H9 (cell line): ENCODE results near the gene SLC6A3. TPM values are rescaled to one million over a fixed set of nuclear protein-coding genes. Genes with fewer than 3 reads are reported as not detected.

Source experiments
- DNase-seq: peaks from one replicate; pipeline ENCODE4 v3.0.0-alpha.2; 2017
- H2AFZ ChIP-seq: one replicate; pipeline ENCODE4 v1.6.1; 2013; ENCODE audit warnings: mild to moderate bottlenecking, low read length, control low read depth, moderate library complexity
- H2AK5ac ChIP-seq: 2 replicates; pipeline ENCODE4 v1.6.1; 2013; ENCODE audit warnings: low read length, control low read depth, mixed read lengths; ENCODE audit not compliant: insufficient read length
- H2BK120ac ChIP-seq: one replicate; pipeline ENCODE4 v1.6.1; 2013; ENCODE audit warnings: low read depth, mild to moderate bottlenecking, low read length, control low read depth, inconsistent platforms; ENCODE audit not compliant: poor library complexity, severe bottlenecking
- H2BK12ac ChIP-seq: 2 replicates; pipeline ENCODE4 v1.6.1; 2013; ENCODE audit warnings: low read length, control low read depth, mixed read lengths, low read depth; ENCODE audit not compliant: insufficient read length
- H2BK15ac ChIP-seq: 2 replicates; pipeline ENCODE4 v1.6.1; 2013; ENCODE audit warnings: low read depth, low read length, control low read depth
- H2BK20ac ChIP-seq: one replicate; pipeline ENCODE4 v1.6.1; 2013; ENCODE audit warnings: low read depth, mild to moderate bottlenecking, low read length, control low read depth, inconsistent platforms; ENCODE audit not compliant: poor library complexity, severe bottlenecking
- H2BK5ac ChIP-seq: 2 replicates; pipeline ENCODE4 v1.6.1; 2013; ENCODE audit warnings: low read length, control low read depth, mixed read lengths; ENCODE audit not compliant: insufficient read length
- H3K14ac ChIP-seq: 2 replicates; pipeline ENCODE4 v1.6.1; 2013; ENCODE audit warnings: low read length, control low read depth; ENCODE audit not compliant: insufficient read depth
- H3K18ac ChIP-seq: 2 replicates; pipeline ENCODE4 v1.6.1; 2013; ENCODE audit warnings: low read depth, mild to moderate bottlenecking, mixed read lengths, low read length, control low read depth; ENCODE audit not compliant: insufficient read length
- H3K23ac ChIP-seq: 2 replicates; pipeline ENCODE4 v1.6.1; 2013; ENCODE audit warnings: low read length, control low read depth, mixed read lengths, low read depth; ENCODE audit not compliant: insufficient read length
- H3K23me2 ChIP-seq: 2 replicates; pipeline ENCODE4 v1.6.1; 2013; ENCODE audit warnings: low read depth, mild to moderate bottlenecking, mixed read lengths, low read length, control low read depth; ENCODE audit not compliant: insufficient read length, poor library complexity, severe bottlenecking
- H3K27ac ChIP-seq: 2 replicates; pipeline ENCODE4 v1.5.1; 2013; ENCODE audit warnings: low read length, control low read depth, mixed read lengths, low read depth; ENCODE audit not compliant: insufficient read length
- H3K27me3 ChIP-seq: 2 replicates; pipeline ENCODE4 v1.6.1; 2013; ENCODE audit warnings: low read length, control low read depth, inconsistent platforms; ENCODE audit not compliant: insufficient read depth
- H3K4ac ChIP-seq: 2 replicates; pipeline ENCODE4 v1.6.1; 2013; ENCODE audit warnings: low read depth, mild to moderate bottlenecking, control low read depth, inconsistent platforms, low read length, moderate library complexity
- H3K4me1 ChIP-seq: 2 replicates; pipeline ENCODE4 v1.6.1; 2013; ENCODE audit warnings: low read length, control low read depth, inconsistent platforms; ENCODE audit not compliant: insufficient read depth
- H3K4me2 ChIP-seq: 2 replicates; pipeline ENCODE4 v1.6.1; 2013; ENCODE audit warnings: low read length, control low read depth, mixed read lengths; ENCODE audit not compliant: insufficient read length, insufficient read depth
- H3K56ac ChIP-seq: 2 replicates; pipeline ENCODE4 v1.6.1; 2013; ENCODE audit warnings: low read depth, mild to moderate bottlenecking, mixed read lengths, low read length, control low read depth; ENCODE audit not compliant: insufficient read length
- H3K79me1 ChIP-seq: 2 replicates; pipeline ENCODE4 v1.6.1; 2013; ENCODE audit warnings: low read depth, mild to moderate bottlenecking, moderate library complexity, low read length, control low read depth, inconsistent platforms; ENCODE audit not compliant: insufficient read depth, poor library complexity, severe bottlenecking
- H3K79me2 ChIP-seq: 2 replicates; pipeline ENCODE4 v1.6.1; 2013; ENCODE audit warnings: low read length, control low read depth, inconsistent platforms; ENCODE audit not compliant: insufficient read depth
- H3K9ac ChIP-seq: 2 replicates; pipeline ENCODE4 v1.6.1; 2013; ENCODE audit warnings: low read length, control low read depth, mixed read lengths; ENCODE audit not compliant: insufficient read length; ENCODE audit errors: extremely low read depth
- H3K9me3 ChIP-seq: one replicate; pipeline ENCODE4 v1.6.1; 2013; ENCODE audit warnings: low read depth, low read length, inconsistent platforms; ENCODE audit not compliant: control insufficient read depth
- H3T11ph ChIP-seq: one replicate; pipeline ENCODE4 v1.6.1; 2013; ENCODE audit warnings: mild to moderate bottlenecking, low read length, control low read depth, inconsistent platforms
- H4K20me1 ChIP-seq: one replicate; pipeline ENCODE4 v1.6.1; 2013; ENCODE audit not compliant: control insufficient read depth, insufficient read length, insufficient read depth
- H4K5ac ChIP-seq: 2 replicates; pipeline ENCODE4 v1.6.1; 2013; ENCODE audit warnings: low read depth, mild to moderate bottlenecking, mixed read lengths, low read length, control low read depth; ENCODE audit not compliant: insufficient read length
- H4K8ac ChIP-seq: replicated peaks from 2 replicates; pipeline ENCODE4 v1.6.1; 2013; ENCODE audit warnings: low read length, control low read depth, mixed read lengths, low read depth; ENCODE audit not compliant: insufficient read length
- H4K91ac ChIP-seq: 2 replicates; pipeline ENCODE4 v1.6.1; 2013; ENCODE audit warnings: low read depth, mild to moderate bottlenecking, moderate library complexity, mixed read lengths, low read length, control low read depth; ENCODE audit not compliant: insufficient read length
- H3K27ac Mint-ChIP-seq, 3 experiments: 2 replicates in 2 of 3; 3 replicates in 1 of 3; pipeline ENCODE4 v1.8.0; 2020 to 2021; ENCODE audit warnings: mixed read lengths in 3 of 3, mild to moderate bottlenecking in 1 of 3, moderate library complexity in 1 of 3
- H3K27me3 Mint-ChIP-seq: 2 replicates; pipeline ENCODE4 v1.8.0; 2021; ENCODE audit warnings: low read depth, mild to moderate bottlenecking, moderate library complexity, mixed read lengths
- H3K36me3 Mint-ChIP-seq, 3 experiments: 2 replicates in 2 of 3; 3 replicates in 1 of 3; pipeline ENCODE4 v1.8.0; 2020 to 2021; ENCODE audit warnings: low read depth in 3 of 3, mixed read lengths in 3 of 3; ENCODE audit not compliant: insufficient read depth in 1 of 3
- H3K4me1 Mint-ChIP-seq, 2 experiments: 2 replicates each; pipeline ENCODE4 v1.8.0; 2020; ENCODE audit warnings: mixed read lengths in 2 of 2
- H3K4me3 Mint-ChIP-seq, 2 experiments: 2 replicates in 1 of 2; 3 replicates in 1 of 2; pipeline ENCODE4 v1.8.0; 2020 to 2021; ENCODE audit warnings: mild to moderate bottlenecking in 2 of 2, mixed read lengths in 2 of 2, moderate library complexity in 1 of 2
- H3K9me3 Mint-ChIP-seq, 2 experiments: 2 replicates in 1 of 2; 3 replicates in 1 of 2; pipeline ENCODE4 v1.8.0; 2020; ENCODE audit warnings: mild to moderate bottlenecking in 2 of 2, mixed read lengths in 2 of 2, moderate library complexity in 1 of 2
- CTCF ChIP-seq: fragments of 200-600 bp; sonication (generic); conservative IDR thresholded peaks from 3 replicates; pipeline ENCODE4 v1.8.0; 2021; ENCODE audit warnings: antibody characterized with exemption, mild to moderate bottlenecking
- WGBS: extraction: QIAGEN DNeasy Blood & Tissue Kit; methylation state at CpG from one replicate; pipeline ENCODE4 v1.1.7; 2013; ENCODE audit warnings: missing lambda C conversion rate, low lambda C conversion rate, mixed read lengths; ENCODE audit not compliant: insufficient read length; ENCODE audit errors: extremely low coverage; 5-methylcytosine and 5-hydroxymethylcytosine counted together
- total RNA-seq: library from RNA; stranded (reverse); gene quantifications from 2 replicates; pipeline ENCODE4 v1.2.1, GENCODE V29; 2021

The SLC6A3 gene
- total RNA-seq, 1 experiment from 2014 or later, result 0.61 TPM

- no peak within 1 kb of the TSS for H2BK15ac ChIP-seq
- H3T11ph ChIP-seq, result no peak within 1 kb of the TSS
- H2AK5ac ChIP-seq, result no peak within 1 kb of the TSS
- H3K4me3 Mint-ChIP-seq, result peak within 1 kb of the TSS; percentile 92
- no peak within 1 kb of the TSS for H2BK12ac ChIP-seq
- H3K23me2 ChIP-seq, result peaks cover 11% of the 10 kb centered on the region
- no peak within 1 kb of the TSS for H3K23ac ChIP-seq
- no peaks in the 10 kb centered on the region for H3K9me3 Mint-ChIP-seq
- H3K9ac ChIP-seq, result peak within 1 kb of the TSS; percentile 83
- H3K18ac ChIP-seq, result no peak within 1 kb of the TSS
- H3K4me2 ChIP-seq, result peak within 1 kb of the TSS; percentile 97
- H3K79me1 ChIP-seq, result peaks cover 5% of the 10 kb centered on the region
- peaks cover 20 to 35% (median 34%) of the 10 kb centered on the region in 3 experiments for H3K36me3 Mint-ChIP-seq
- no peak within 1 kb of the TSS for H4K8ac ChIP-seq
- H4K91ac ChIP-seq, result no peak within 1 kb of the TSS
- H4K20me1 ChIP-seq, result no peaks in the 10 kb centered on the region
- TF ChIP-seq CTCF, result no peak
- H2BK5ac ChIP-seq, result no peak within 1 kb of the TSS
- H3K27me3 Mint-ChIP-seq, result no peaks in the 10 kb centered on the region; the same call in 1 of the 2 replicates
- H2BK20ac ChIP-seq, result no peak within 1 kb of the TSS
- WGBS, result no CpG with 5 or more reads among the region's 87 CpGs
- H3K9me3 ChIP-seq, result no peaks in the 10 kb centered on the region
- H3K27ac ChIP-seq, result no peak within 1 kb of the TSS
- no peak within 1 kb of the TSS for H2BK120ac ChIP-seq
- H3K27me3 ChIP-seq, result no peaks in the 10 kb centered on the region
- H4K5ac ChIP-seq, result no peak within 1 kb of the TSS
- no peaks in the 10 kb centered on the region for H3K4me1 ChIP-seq
- H3K14ac ChIP-seq, result peak within 1 kb of the TSS; percentile 9; the same call in 1 of the 2 replicates
- peak within 1 kb of the TSS; percentile 83 to 85 (median 84); a peak in 5 of 7 replicates for H3K27ac Mint-ChIP-seq
- H3K56ac ChIP-seq, result no peak within 1 kb of the TSS
- H3K4ac ChIP-seq, result no peak within 1 kb of the TSS
- DNase-seq, result peak; percentile 80
- H3K4me1 Mint-ChIP-seq, result peaks cover 19 to 23% of the 10 kb centered on the region in 2 experiments
- H2AFZ ChIP-seq, result no peak within 1 kb of the TSS
- peaks cover 7% of the 10 kb centered on the region; the same call in 1 of the 2 replicates for H3K79me2 ChIP-seq
These were observed 100.0 kb downstream of the SLC6A3 start, which contains the start of gene CLPTM1L for GRCh38 chr5:1344975-1345838. Gene CLPTM1L, minus strand, starts transcription at chr5:1345099. Its CDS starts 258 bp downstream, at chr5:1344841.
